ENCODE measurements around the gene CTNNA1. TPM values are rescaled to one million over a fixed set of nuclear protein-coding genes. Genes with fewer than 3 reads are reported as not detected.

Gene CTNNA1
- polyA plus RNA-seq, 1 of the 3 experiments (the other 2 are of a cell fraction), result 130 TPM

GRCh38 chr5:138762110-138762509 is 8.9 kb downstream of the CTNNA1 start (continued):
- TF ChIP-seq REST (IDR thresholded peaks at IDR 0.05; ENCODE audit: low read depth, low read length), result no peak

GRCh38 chr5:138763037-138763778 is 10.0 kb downstream of the CTNNA1 start:
- Histone ChIP-seq H3K4me3 (ENCODE audit: low read depth in 2 of 2, low read length in 1 of 2) (no peak overlapping the region), H3K4me1 (ENCODE audit: control insufficient read depth in 1 of 2, insufficient read depth in 2 of 2, low read depth in 1 of 2, low read length in 1 of 2) (peaks cover 0 to 9% of the 10 kb centered on the region in 2 experiments; a peak in 1 of 4 replicates), H3K27me3 (ENCODE audit: insufficient read depth) (no peaks in the 10 kb centered on the region), H3K36me3 (replicated peaks in 1 of 2; ENCODE audit: control insufficient read depth in 1 of 2, insufficient read depth in 2 of 2, low read length in 1 of 2) (peaks cover 3 to 55% of the 10 kb centered on the region in 2 experiments), H2AFZ (ENCODE audit: low read depth) (no peak overlapping the region), H3K27ac (ENCODE audit: low read depth in 2 of 2, low read length in 1 of 2) (no peak overlapping the region), H3F3A (replicated peaks; ENCODE audit: insufficient read depth) (peaks cover 6% of the 10 kb centered on the region), H3K79me2 (ENCODE audit: insufficient read depth) (peaks cover 100% of the 10 kb centered on the region), H3K4me2 (no peak overlapping the region), H4K20me1 (ENCODE audit: insufficient read depth) (peaks cover 100% of the 10 kb centered on the region), H3K9ac (no peak overlapping the region), H3K9me3 (no peaks in the 10 kb centered on the region), H3K9me2 (no peaks in the 10 kb centered on the region)
- ChIA-PET CTCF (interaction anchor here (1.2 kb wide), 1 partner anchor 10 kb away, joined by 3 read pairs; the partner anchor contains the start of gene CTNNA1), POLR2A (no interaction called here)
- WGBS (ENCODE audit: low lambda C conversion rate), result 94% methylated on average over 3 of the region's 3 CpGs
- TF ChIP-seq FOSL2 (IDR thresholded peaks at IDR 0.05; ENCODE audit: borderline replicate concordance, low read depth), result no peak
- no peak for TF ChIP-seq ZBTB33 (IDR thresholded peaks at IDR 0.05; ENCODE audit: borderline replicate concordance, low read depth)
- no peak for TF ChIP-seq SMC3 (IDR thresholded peaks at IDR 0.05; ENCODE audit: low read depth, low read length)
- no peak for TF ChIP-seq JUND (IDR thresholded peaks at IDR 0.05)
- no peak for TF ChIP-seq RFX5 (IDR thresholded peaks at IDR 0.05; ENCODE audit: low read length)
- no peak for TF ChIP-seq RCOR1 (IDR thresholded peaks at IDR 0.05; ENCODE audit: low read length)
- no peak for TF ChIP-seq MAX (IDR thresholded peaks at IDR 0.05; ENCODE audit: low read depth)
- TF ChIP-seq, protein P1, sequence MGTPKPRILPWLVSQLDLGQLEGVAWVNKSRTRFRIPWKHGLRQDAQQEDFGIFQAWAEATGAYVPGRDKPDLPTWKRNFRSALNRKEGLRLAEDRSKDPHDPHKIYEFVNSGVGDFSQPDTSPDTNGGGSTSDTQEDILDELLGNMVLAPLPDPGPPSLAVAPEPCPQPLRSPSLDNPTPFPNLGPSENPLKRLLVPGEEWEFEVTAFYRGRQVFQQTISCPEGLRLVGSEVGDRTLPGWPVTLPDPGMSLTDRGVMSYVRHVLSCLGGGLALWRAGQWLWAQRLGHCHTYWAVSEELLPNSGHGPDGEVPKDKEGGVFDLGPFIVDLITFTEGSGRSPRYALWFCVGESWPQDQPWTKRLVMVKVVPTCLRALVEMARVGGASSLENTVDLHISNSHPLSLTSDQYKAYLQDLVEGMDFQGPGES (IDR thresholded peaks at IDR 0.05; ENCODE audit: low read depth, low read length), result no peak
- TF ChIP-seq RXRA (IDR thresholded peaks at IDR 0.05; ENCODE audit: borderline replicate concordance, low read depth), result no peak
- TF ChIP-seq TCF12 (IDR thresholded peaks at IDR 0.05), result no peak
- TF ChIP-seq MXI1 (IDR thresholded peaks at IDR 0.05; ENCODE audit: low read depth, low read length), result no peak
- TF ChIP-seq USF2 (IDR thresholded peaks at IDR 0.05; ENCODE audit: borderline replicate concordance, low read depth, low read length), result no peak
- no peak for TF ChIP-seq USF1 (IDR thresholded peaks at IDR 0.05; ENCODE audit: borderline replicate concordance, low read depth)
- no peak for TF ChIP-seq CHD2 (IDR thresholded peaks at IDR 0.05; ENCODE audit: low read length, partially characterized antibody)
- no peak for TF ChIP-seq SIN3A (IDR thresholded peaks at IDR 0.05; ENCODE audit: borderline replicate concordance, low read depth, low read length)
- TF ChIP-seq GABPA (IDR thresholded peaks at IDR 0.05; ENCODE audit: low read depth), result no peak
- TF ChIP-seq NRF1 (IDR thresholded peaks at IDR 0.05; ENCODE audit: low read depth, low read length), result no peak
- DNase-seq, result no peak

Measured in SK-N-SH (cell line).